ENCODE results near the gene TMEM60.
A peak's percentile ranks its signal among the peaks of the same experiment; 100 is the strongest.
"Not testable (repeated sequence)": the region's sequence is repeated elsewhere in the genome, so short reads cannot be mapped to it uniquely, and the experiment has no call there.

Gene TMEM60, protein sequence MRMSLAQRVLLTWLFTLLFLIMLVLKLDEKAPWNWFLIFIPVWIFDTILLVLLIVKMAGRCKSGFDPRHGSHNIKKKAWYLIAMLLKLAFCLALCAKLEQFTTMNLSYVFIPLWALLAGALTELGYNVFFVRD

DNA sequence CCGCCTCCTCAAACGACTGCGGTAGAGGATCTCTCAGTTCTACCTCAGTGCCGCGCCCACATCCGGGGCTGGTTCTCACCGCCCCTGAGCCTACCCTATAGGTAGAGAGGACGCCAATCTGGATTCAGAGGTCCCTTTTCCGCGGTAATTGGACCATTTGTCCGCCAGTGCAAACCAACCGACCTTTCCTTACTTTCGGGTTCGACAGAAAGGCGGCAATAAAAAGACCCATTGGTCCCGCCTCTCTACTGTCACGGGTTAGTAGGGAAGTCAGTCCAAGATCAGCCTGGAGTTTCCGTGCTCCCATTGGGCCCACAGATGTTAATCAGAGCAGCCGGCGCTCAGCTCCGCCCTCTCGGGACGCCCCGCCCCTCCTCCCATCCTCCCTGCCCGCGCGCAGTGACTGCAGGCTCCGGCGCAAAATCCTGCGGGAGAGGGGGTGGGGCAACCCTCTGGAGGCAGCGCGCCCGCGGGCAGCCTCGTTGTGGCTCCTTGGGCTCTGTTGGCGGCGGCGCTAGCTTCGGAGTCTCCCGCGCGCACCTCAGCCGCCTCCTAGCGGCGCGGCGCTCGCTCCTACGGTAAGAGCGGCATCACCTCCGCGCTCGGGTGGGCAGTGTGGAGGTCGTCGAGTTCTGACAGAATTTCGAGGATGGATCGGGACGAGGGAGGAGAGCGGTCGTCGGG lies at the start of gene TMEM60, which contains the start of gene PHTF2:
Gene TMEM60, minus strand, starts transcription at position 41 of the 684 bp plus-strand sequence. CDS start 4,061 bp downstream, outside the sequence.
Gene PHTF2, plus strand, starts transcription at position 380 of the 684 bp plus-strand sequence.
- peak; percentile 99 for DNase-seq

DNA sequence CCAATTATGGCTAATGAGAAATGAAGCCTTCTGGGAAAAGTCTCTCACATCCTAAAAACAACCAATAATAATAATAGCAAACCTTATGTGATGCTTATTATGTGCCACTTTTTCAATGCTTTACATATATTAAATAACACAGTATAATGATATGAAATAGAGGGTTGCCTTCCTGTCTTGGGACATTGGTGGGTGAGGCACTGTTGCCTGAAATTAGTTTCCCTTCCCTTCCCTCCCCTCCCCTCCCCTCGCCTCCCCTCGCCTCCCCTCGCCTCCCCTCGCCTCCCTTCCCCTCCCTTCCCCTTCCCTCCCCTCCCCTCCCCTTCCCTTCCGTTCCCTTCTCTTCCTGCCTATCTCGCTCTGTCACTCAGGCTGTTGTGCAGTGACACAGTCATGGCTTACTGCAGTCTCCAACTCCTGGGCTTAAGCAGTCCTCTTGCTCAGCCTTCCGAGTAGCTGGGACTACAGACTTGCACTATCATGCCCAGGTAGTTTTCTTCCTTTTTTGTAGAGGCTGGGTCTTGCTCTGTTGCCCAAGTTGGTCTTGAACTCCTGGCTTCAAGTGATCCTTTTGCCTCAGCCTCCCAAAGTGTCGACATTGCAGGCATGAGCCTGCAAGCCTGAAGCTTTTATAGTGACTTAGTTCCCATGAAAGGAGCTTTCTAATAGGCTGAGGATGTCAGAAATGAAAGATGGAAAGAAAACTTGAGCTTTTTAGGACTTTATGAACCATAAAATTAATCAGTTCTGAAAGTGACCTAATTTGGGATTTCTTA lies 48.3 kb upstream of the TMEM60 start:
- DNase-seq: no peak

DNA sequence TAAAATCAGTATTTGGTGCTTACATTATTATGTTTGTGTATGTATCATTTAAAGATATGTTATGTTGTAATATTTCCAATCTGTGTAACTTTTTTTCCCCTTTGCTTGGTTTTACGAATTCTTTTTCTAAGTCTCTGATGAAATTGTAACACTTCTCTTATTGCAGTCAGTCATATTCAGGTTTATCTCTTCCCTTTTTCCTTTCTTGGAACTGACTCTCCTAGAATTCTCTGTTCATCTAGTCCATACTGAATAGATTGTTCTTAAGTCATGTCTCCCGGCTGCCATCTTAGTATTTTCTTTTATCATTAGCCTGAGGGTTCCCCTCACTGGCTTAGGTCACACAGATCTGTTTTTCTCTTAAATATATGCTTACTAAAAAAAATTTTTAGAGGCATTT lies 45.0 kb upstream of the TMEM60 start:
- DNase-seq: no peak

DNA sequence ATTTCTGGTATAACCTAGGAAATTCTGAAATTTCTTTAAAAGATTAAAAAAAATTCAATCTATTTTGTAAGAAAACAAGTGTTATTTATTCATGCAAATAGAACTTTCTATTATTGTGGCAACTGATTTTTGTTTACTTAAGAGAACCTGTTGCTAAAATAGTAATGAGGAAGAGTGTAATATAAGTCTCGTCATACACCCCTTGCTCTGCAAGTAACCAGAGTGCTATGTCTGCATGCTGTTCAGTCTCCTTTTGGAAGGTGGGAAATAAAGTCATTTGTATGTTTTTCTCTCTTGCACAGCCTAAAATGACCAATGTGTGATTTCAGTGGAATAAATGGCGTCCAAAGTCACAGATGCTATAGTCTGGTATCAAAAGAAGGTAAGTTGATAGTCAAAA lies 41.7 kb upstream of the TMEM60 start:
- DNase-seq: no peak

DNA sequence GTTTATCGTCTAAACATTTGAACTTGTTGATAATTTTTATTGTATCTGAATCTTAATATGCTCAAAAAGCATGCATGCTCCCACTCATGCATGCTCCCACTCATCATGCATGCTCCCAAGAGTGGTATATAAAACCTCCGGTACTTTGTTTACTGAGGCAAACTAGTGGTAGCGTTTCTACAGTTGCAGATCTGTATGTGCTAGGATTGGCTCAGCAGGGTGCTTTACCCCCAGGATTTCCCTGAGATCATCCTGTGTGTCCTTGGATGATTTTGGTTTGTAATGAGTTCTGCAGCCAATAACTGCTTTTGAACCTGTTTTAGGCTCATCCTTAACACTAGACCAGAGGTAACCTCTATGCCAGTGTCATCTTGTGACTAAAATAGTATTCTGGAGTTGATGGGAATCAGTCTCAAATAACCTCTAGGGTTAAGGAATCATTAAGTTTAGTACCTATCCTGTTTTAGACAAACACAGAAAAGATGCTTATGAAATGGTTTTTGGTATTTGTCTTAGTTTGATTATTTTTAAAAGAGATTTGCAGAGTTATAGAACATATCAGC lies 40.8 kb upstream of the TMEM60 start:
- DNase-seq: no peak

DNA sequence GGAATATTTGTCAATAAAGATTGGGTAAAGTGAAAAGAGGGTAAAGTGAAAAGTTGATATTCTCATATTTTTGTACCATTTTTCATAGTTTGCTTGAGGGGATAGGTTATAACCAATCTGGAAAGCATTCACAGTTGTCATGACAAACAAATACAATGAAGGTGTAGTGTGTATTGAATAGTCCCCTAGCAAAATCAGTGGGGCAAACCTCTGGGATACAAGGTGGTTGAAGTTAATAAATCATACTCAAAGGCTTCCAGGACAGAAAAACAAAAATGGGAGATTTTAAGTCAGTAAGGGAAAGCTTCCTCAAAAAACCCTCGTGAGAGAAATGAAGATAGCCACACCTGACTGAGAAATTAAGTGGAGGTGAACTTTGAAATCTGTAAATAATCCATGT lies 39.7 kb upstream of the TMEM60 start:
- DNase-seq: no peak

DNA sequence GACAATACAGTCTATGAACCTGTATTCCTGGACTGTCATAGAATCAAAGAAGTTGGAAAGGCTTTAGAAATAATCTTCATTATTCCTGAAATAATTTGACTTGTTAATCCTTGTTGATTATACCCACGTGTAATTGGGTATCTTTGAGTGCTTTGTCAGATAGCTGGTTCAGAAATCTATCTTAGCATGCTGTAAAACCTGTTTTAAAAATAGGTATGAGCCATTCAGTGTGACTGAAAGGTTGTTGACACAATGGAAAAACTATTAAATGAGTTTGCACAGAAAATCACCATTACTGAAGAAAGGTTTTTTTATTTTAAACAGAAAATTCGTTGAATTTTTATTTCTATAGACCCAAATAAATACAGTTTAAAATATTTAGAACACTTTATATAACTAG lies 39.0 kb upstream of the TMEM60 start:
- no peak for DNase-seq

DNA sequence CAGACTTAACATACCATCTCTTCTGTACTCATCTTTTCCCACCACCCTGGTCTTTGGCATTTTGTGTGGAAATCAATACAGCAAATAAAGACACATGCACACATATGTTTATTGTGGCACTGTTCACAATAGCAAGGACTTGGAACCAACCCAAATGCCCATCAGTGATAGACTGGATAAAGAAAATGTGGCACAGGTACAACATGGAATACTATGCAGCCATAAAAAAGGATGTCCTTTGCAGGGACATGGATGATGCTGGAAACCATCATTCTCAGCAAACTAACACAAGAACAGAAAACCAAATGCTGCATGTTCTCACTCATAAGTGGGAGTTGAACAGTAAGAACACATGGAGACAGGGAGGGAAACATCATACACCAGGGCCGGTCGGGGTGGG lies 38.2 kb upstream of the TMEM60 start:
- not testable (repeated sequence) for DNase-seq

DNA sequence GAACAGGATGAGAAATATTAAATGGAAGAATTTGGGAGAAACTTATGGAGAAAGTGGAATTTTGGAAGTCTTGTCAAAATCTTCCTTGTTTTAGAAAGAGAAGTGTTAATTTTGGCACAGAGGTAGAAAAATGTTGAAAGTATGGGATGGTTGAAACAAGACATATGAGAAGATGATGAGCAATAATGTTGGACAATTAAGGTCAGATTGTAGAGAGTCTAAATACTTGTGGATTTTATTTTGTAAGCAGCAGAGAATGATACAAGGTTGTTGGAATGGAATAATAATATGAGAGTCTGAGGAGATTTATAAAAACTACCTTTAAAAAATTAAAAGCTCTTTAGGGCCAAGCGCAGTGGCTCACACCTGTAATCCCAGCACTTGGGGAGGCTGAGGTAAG lies 34.9 kb upstream of the TMEM60 start:
- no peak for DNase-seq

DNA sequence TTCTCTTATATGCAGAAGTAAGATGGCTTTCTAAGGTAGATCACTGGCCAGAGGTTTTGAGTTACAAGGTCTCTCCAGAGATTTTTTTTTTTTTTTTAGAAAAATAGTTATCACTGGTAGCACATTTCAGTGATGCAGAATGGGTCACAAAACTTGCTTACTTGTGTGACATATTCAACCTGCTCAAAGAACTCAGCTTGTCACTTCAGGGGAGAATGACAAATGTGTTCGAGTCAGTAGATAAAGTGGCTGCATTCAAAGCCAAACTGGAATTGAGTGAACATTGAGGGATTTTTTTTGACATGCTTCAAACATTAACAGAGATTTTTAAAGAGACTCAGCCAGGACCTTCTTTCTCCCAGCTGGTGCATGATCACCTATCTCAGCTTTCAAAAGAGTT lies 33.7 kb upstream of the TMEM60 start:
- DNase-seq: no peak

DNA sequence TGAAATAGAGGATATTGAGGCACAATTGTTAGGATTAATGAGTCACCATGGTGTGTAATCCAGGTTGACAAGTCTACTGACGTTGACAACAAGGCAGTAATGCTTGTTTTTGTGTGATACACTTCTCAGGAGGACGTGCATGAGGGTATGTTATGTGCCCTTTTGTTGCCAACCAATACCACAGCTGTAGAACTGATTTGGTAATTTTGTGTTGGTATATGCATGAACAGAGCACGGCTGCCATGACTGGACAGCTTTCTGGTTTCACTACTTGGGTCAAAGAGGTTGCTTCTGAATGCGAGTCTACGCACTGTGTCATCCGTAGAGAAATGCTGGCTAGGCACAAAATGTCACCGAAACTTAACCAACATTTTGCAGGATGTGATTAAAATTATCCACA lies 33.2 kb upstream of the TMEM60 start:
- no peak for DNase-seq

DNA sequence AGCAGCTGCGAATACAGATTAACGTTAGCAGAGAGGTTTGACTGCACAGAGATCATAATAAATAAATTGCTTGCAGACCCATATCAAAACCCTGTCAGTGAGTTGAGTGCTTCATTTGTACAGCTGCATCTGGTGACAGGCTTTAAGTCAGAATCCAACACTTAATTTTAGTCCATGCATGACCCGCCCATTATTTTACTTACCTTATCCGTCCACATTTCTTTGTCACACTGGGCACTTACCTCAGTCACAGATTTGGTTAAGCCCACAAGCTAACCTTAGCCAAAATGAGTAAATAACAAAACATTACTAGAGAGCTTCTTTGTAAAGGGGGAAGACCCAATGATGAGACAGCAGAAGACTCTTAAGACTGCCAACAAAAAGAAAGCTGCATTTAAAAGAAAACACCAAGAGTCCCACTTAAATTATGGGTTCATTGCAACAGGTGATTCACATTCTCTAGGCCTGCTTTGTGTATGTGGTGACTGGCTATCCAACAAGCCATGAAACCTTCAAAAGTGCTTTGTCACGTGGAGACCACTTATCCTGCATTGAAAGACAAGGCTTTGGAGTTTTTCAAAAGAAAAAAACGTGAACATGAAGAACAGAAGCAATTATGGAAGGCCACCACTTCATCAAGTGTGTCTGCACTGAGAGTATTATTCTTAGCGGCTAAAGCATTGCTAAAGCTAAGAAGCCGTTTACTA lies 32.6 kb upstream of the TMEM60 start:
- DNase-seq: no peak

DNA sequence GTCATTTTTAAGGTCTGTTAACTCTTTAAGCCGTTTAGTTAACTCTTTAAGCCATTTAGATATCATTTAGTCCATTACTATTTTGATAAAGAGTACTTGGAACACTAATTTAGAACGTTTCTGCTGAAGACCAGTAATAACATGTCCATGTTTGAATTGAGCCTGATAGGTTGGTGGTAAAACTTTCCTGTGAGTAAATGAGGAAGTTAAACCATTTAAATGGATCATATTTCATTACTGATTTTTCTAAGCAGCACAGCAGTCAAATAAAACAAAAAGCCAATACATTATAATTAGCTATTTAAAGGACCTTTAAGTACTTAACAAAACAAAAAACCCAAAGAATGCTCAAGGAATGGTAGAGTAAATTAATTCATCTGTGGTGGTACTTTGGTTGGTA lies 29.8 kb upstream of the TMEM60 start:
- no peak for DNase-seq

DNA sequence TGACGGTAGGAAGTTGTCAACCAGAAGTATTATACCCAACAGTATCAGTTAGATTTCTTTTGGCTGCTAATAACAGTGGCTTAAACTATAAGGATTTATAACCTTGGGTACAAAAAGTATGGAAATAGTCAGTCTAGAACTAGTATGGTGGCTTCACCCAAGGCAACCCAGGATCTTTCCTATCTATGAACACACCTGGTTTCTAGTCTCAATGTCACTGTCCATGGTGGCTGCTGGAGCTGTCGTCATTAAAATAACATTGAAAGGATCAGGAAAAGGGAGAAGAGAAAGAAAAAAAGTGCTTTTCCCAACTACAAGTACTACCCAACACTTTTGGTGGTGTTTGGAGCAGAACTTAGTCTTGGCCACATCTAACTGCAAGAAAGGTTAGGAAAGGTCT lies 28.1 kb upstream of the TMEM60 start:
- no peak for DNase-seq

DNA sequence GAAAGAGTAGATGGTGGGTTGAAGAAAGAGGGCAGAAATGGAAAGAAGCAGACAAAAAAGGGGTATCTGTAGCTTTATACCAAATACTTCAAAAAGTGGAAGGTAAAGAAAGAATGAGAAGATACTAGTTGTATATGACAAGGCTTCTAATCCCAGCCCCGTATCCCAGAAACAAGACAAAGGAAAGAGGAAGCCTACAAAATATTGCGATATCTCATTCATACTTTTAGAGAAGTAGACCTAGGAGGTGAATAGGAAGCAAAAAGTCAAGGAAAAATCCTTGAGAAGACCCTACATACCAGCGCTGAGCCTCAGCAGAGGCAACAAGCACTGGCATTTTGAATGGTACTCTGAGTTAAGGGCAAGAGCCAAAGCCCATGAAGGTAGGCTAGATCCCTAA lies 26.9 kb upstream of the TMEM60 start:
- no peak for DNase-seq

DNA sequence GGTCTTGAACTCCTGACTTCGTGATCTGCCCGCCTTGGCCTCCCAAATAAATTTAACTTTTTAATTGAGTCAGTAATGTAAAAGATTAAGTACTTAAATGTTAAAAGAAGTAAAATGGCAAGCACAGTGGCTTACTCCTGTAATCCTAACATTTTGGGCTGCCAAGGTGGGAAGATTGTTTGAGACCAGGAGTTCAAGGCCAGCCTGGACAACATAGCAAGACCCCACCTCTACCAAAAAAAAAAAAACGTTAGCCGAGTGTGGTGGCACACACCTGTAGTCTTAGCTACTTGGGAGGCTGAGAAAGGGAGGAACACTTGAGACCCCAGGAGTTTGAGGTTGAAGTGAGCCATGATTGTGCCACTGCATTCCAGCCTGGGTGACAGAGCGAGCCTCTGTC lies 26.4 kb upstream of the TMEM60 start:
- DNase-seq: no peak

DNA sequence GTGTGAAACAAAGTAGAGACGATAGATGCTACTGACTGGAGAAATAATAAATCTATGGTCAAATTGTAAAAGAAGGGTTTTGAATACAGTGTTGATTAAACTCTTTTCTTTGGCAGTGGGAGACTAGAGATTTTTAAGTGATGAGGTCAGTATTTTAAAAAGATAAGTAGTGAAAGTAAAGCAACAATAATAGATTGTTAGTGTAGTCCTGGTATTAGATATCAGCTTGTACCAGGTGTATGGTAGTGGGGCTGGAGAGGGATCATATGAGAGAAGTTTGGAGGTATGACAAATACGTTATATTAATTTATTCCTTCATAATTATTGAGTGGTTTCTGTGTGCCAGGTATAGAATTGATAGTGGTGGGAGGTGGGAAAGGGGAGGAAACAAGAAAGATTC lies 25.6 kb upstream of the TMEM60 start:
- DNase-seq: no peak

DNA sequence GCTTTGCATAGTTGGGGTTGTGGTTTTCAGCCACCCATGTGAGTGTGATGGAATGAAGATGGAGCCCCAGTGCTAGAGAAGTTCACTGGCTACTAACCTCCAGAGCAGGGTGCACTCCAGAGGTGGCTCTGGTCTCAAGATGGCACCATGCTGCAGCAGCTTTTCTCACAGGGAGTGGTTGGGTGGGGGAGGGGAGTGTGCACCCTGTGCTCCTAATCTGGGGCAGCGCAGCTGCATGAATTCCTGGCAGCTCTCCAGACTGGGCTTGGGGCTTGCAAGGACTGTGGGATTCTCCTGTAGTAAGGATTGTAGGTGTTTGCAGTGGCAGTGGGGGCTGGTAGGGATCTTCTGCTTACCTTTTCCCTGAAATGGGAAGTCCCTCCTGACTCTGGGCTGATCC lies 24.0 kb upstream of the TMEM60 start:
- no peak for DNase-seq

DNA sequence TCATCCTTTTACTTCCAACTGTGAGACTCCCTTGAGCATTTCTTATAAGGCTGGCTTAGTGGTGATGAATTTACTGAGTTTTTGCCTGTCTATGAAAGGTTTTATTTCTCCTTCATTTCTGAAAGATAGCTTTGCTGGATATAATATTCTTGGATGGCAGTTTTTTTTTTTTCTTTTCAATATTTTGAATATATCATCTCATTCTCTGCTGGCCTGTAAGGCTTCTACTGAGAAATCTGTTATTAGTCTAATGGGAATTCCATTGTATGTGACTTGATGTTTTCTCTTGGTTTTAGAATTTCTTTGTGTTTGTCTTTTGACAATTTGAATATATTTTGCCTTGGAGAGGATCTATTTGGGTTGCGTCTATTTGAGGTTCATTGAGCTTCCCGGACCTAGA lies 22.7 kb upstream of the TMEM60 start:
- no peak for DNase-seq

DNA sequence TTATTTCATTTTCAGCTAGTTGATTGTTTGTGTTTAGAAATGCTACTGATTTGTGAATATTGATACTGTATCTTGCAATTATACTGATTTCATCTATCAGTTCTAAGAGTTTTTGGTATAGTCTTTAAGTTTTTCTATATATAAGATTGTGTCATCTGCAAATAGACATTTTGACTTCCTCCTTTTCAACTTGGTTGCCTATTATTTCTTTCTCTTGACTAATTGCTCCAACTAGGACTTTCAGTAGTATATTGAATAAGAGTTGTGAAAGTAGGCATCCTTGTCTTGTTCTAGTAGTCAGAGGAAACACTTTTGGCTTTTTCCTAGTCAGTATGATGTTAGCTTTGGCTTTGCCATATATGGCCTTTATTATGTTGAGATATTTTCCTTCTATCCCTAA lies 20.8 kb upstream of the TMEM60 start:
- no peak for DNase-seq

DNA sequence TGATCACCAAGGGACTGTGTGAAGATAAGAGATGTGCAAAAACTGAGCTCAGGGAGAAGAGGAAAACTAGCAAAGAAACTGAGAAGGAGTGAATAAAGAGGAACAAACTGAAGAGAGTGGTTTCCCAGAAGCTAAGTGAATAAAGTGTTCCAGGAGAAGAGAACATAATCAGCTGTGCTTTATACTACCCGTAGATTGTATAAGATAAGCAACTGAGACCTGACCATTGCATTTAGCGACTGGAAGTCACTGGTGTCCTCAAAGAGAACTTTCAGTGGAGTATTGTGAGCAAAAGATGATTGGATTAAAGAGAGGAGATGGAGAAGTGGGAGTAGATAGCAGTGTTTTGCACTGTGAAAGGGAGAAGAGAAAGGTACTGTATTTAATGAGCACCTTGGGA lies 14.9 kb upstream of the TMEM60 start:
- DNase-seq: no peak

DNA sequence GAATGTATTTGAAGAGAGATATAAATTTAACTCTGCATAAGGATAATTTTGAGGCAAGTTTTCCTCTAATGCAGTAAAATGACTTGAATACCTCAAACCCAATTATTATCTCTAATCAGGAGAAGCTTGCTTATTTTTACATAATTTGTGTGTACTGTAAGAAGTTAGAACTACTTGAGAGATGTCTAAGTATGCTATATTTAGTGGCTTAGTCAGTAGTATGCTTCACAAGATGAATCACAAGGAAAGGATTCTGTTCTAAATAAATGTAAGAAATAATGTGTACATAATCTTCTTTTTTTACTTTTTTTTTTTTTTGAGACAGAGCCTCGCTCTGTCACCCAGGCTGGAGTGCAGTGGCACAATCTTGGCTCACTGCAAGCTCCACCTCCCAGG lies 14.1 kb upstream of the TMEM60 start:
- no peak for DNase-seq
